Daoy (cell line): ENCODE results near the gene COL5A2. TPM values are rescaled to one million over a fixed set of nuclear protein-coding genes. Genes with fewer than 3 reads are reported as not detected.

Source experiments
- DNase-seq: peaks from one replicate; pipeline ENCODE4 v3.0.0-alpha.2; 2015; ENCODE audit warnings: low read depth
- total RNA-seq: library from RNA; depleted of rRNA; stranded (reverse); fragments of >200 nt; shearing (Covaris generic); gene quantifications from 2 replicates; pipeline ENCODE4 v1.2.3, GENCODE V29; 2014

The COL5A2 gene
- total RNA-seq, 1 experiment from 2014 or later: 34.9 TPM

- DNase-seq: no peak
Observed at GRCh38 chr2:189050165-189050712, 129.3 kb downstream of the COL5A2 start.

DNA sequence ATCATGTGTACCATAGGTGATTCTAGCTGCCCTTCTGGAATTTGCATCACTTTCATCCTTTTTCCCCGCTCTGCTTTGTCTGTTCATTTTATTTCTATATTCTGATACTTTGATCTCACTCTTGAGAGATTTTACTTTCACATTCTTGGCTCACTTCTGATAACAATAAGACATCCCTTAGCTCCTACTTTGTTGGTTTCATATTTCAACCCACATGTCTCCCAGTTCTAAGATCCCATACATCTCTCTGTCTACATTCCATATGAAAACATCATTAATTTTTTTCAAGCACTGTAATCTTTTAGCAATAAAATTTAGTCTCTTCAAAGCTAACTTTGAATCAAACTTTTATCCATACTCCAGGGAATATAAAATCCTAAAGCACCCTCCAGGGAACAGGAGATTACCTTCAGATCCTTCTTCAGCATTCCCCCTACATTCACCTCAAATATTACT, 129.8 kb downstream of the COL5A2 start:
- DNase-seq: no peak

- no peak for DNase-seq
Observed at GRCh38 chr2:189048189-189048588, 131.4 kb downstream of the COL5A2 start.

DNA sequence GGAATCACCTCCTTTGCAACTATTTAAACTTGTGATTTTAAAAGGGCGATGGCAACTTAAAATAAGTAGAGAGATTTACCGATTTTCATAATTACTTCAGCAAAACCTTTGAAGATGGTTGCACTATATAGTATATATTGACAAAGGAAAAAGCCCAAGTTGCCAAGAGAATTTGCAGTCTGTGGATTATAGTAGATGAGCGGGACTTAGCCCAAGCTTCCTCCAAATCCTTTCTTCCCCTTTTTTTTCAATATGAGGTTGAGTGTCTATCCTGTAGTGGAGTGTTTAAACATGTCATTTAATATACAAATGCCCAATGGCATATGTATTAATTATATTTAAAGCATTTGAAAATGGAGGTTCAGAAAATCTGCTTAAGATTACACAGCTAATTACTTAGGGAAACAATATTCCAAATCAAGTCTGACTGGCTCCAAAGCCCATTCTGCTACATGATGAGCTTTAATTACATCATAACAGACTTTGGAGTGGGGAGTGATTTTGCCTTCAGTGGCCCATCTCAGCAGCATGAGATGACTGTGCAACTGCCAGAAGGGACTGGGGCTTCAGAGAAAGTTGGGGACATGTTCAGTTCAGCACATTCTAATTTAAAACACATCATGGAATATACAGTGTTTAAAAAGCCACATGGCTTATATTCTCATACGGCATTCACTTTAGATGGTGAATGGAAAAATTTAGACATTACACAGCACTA, 132.2 kb downstream of the COL5A2 start:
- DNase-seq: no peak

GRCh38 chr2:189046320-189046719, 133.2 kb downstream of the COL5A2 start:
- DNase-seq: no peak

DNA sequence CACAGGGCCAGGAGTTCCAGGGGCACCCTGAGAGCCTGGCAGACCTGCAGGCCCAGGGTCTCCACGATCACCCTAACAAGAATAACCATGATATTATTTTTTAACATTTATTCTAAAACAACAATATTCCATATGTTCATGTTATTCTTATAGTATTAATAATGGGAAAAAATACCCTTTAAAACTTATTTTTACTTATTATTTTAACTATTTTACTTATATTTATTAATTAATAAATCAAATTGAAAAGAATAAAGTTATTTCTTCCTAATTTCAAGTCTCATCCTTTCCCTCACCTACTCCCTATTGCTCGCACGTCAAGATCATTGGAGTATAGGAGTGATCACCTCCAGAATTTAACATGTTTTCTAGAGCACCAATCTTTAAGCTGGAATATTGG, 133.7 kb downstream of the COL5A2 start:
- no peak for DNase-seq

DNA sequence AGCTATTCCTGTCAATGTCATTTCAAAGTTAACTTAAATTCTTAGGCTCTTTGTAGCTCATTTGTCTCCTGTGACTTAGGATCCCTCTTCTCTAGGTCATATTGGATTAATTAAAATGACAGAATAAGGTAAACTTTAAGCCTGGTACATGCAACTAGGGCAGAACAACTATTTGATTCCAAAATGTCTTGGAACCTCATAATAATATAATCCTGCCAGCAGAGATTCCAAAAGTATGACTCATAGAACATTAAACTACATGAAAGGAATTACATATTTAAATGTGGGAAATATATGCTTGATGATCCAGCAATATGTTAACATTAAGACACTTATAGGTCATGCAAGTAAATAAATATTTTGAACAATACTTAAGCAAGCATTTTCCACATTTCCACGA, 142.0 kb downstream of the COL5A2 start:
- no peak for DNase-seq

GRCh38 chr2:189024901-189025618, 154.5 kb downstream of the COL5A2 start:
- peak; percentile 8 for DNase-seq

- DNase-seq: no peak
Observed at GRCh38 chr2:189022492-189022891, 157.1 kb downstream of the COL5A2 start.

GRCh38 chr2:189022053-189022481, 157.5 kb downstream of the COL5A2 start:
- peak; percentile 24 for DNase-seq

- DNase-seq: no peak
Observed at GRCh38 chr2:189020179-189020578, 159.4 kb downstream of the COL5A2 start.

DNA sequence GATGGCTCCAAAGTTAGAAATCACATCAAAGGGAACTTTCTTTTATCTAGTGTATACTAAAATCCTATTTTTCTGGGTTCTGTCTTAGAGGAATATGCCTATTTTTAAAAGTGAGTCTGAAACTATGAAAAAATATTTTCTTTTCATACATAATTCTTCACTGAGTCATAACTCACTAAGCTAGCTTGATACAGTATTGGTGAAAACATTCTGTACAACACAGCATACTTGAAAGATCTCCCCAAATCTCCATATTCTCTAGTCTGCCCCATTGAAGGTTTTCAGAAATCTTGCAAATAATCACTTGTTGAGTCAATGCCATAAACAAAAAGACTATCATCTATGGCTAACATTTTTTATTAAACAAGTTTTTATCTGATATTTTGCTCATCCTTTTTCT, 160.9 kb downstream of the COL5A2 start:
- DNase-seq: no peak

- no peak for DNase-seq
Observed at GRCh38 chr2:189016311-189016861, 163.2 kb downstream of the COL5A2 start.

DNA sequence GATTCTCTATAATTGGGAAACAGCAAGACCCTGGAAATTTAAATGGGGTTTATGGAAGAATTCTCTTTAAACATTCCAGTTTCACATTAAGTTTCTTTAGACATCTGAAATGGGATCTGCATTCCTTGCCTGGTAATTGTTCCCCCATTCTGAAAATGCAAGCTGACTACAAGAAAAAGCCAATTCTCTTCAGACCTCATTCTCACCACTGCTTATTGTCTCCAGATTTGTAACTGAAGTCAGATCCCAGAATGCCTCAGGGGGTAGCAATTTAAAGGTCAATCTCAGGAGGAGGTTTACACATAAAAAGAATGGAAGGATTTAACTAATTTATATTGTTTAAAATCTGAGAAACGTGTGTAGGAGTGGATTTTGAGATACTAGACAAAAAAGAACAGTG, 164.2 kb downstream of the COL5A2 start:
- no peak for DNase-seq

GRCh38 chr2:189014449-189015138, 165.0 kb downstream of the COL5A2 start:
- no peak for DNase-seq

- DNase-seq: no peak
Observed at GRCh38 chr2:189013671-189014448, 165.7 kb downstream of the COL5A2 start.

- DNase-seq: no peak
Observed at GRCh38 chr2:189013031-189013430, 166.5 kb downstream of the COL5A2 start.

- no peak for DNase-seq
Observed at GRCh38 chr2:189012351-189012750, 167.2 kb downstream of the COL5A2 start.

- no peak for DNase-seq
Observed at GRCh38 chr2:189010536-189010935, 169.0 kb downstream of the COL5A2 start.

- DNase-seq: no peak
Observed at GRCh38 chr2:189008555-189009262, 170.9 kb downstream of the COL5A2 start.

- DNase-seq: peak; percentile 59
Observed at GRCh38 chr2:189002079-189002478, 177.5 kb downstream of the COL5A2 start.
